Activated CD4-positive, alpha-beta T cell treated with anti-CD3 and anti-CD28 coated beads, Interleukin-2, amount 50 U/mL, for 24 hours (primary cell): ENCODE measurements around the gene DUSP21.
"Not testable (repeated sequence)": the region's sequence is repeated elsewhere in the genome, so short reads cannot be mapped to it uniquely, and the experiment has no call there.

Source experiments
- DNase-seq, 2 donors: peaks; one replicate each; pipeline ENCODE4 v3.0.0-alpha.2; 2020; ENCODE audit warnings: low read depth in 1 of 2, low spot score in 1 of 2

The DUSP21 gene

GRCh38 chrX:44843753-44844152 is at the start of gene DUSP21:
Gene DUSP21 (plus strand): TSS chrX:44844021. CDS start chrX:44844133, 112 bp downstream.
- no peak for DNase-seq

GRCh38 chrX:44795945-44796450 is 47.8 kb upstream of the DUSP21 start:
- DNase-seq = no peak

DNA sequence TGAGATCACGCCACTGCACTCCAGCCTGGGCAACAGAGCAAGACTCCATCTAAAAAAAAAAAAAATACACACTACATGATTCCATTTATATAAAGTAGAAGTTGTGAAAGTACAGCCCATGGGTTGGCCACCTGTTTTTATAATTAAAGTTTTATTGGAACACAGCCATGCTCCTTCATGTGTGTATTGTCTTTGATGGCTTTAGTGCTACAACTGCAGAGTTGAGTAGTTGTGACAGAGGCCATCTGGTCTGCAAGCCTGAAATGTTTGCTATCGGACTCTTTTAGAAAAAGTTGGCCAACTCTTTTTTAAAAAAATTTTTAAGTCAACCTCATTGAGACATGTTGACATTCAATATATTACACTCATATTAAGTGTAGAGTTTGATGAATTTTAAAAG is 41.2 kb upstream of the DUSP21 start:
- DNase-seq = no peak

GRCh38 chrX:44815681-44816080 is 28.1 kb upstream of the DUSP21 start:
- DNase-seq = no peak

DNA sequence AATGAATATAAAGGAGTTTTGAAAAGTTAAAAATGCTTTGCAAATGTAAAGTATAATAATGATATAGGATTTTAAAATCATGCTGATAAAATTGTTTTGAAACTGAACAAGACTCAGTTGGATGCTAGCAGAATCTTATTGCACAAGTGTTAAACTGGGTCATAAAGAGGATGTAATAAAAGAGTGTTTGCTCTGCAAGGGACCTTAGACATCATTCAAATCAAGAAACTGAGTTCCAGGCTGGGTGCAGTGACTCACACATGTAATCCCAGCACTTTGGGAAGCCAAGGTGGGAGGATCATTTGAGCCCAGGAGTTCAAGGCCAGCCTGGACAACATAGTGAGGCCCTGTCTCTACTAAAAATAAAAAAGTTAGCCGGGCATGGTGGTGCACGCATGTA is 27.5 kb upstream of the DUSP21 start:
- DNase-seq = no peak

DNA sequence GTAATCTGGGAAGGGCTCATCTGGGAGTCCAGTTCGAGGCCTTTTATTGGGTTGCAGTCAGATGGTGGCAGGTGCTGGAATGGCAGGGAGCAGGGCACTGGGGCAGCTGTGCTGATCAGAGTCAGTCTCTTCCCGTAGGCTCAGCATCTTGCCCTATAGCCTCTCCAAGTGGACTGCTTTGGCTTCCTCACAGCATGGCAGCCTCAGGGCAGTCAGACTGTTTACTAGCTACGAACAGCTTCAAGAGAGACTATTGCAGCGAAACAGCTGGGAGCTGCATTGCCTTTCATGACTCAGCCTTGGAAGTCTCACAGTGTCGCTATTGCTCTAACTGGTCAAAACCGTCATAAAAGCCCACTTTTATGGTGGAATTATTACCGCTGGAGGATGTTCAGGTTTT is 26.8 kb upstream of the DUSP21 start:
- DNase-seq = no peak

DNA sequence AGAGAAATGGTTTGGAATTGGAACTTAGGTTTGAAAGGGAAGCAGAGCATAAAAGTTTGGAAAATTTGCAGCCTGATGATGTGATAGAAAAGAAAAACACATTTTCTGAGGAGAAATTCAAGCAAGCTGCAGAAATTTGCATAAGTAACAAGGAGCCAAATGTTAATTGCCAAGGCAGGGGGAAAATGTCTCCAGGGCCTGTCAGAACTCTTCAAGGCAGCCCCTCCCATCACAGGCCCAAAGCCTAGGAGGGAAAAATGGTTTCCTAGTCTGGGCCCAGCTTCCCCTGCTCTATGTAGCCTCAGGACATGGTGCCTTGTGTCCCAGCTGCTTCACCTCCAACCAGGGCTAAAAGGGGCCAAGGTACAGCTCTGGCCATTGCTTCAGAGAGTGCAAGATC is 21.2 kb upstream of the DUSP21 start:
- DNase-seq = no peak

DNA sequence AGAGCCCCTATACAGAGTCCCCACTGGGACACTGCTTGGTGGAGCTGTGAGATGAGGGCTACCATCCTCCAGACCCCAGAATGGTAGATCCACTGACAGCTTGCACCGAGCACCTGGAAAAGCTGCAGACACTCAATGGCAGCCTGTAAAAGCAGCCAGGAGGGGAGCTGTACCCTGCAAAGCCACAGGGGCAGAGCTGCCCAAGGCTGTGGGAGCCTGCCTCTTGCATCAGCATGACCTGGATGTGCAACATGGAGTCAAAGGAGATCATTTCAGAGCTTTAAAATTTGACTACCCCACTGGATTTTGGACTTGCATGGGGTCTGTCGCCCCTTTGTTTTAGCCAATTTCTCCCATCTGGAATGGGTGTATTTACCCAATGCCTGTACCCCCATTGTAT is 20.6 kb upstream of the DUSP21 start:
- not testable (repeated sequence) for DNase-seq

DNA sequence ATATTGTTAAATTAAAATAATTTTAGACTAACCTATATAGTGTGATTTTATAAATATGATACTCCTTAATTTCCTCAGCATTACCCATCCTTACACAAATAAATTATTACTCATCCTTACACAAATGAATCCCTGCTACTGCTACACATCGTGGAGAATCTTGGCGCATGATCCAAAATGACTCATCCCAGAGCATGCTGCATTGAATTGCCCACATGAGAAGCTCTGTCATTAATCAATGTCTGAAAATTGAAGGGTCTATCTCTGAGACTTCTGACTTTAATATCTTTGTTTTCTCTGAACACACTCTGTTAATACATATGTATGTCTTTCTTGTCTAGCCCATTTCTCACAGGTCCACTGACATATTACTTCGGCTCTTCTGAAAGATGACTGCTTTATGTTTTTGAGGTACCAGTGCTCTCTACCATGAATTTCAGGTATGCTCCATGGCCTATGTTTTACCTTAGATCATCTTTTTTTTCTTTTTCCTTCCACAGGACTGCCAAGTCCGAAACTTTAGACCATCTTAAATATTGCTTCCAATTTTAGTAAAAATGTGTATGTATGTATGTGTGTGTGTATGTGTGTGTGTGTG is 15.7 kb upstream of the DUSP21 start:
- DNase-seq = no peak

- no peak for DNase-seq
Observed at GRCh38 chrX:44829832-44830231, 14.0 kb upstream of the DUSP21 start.

DNA sequence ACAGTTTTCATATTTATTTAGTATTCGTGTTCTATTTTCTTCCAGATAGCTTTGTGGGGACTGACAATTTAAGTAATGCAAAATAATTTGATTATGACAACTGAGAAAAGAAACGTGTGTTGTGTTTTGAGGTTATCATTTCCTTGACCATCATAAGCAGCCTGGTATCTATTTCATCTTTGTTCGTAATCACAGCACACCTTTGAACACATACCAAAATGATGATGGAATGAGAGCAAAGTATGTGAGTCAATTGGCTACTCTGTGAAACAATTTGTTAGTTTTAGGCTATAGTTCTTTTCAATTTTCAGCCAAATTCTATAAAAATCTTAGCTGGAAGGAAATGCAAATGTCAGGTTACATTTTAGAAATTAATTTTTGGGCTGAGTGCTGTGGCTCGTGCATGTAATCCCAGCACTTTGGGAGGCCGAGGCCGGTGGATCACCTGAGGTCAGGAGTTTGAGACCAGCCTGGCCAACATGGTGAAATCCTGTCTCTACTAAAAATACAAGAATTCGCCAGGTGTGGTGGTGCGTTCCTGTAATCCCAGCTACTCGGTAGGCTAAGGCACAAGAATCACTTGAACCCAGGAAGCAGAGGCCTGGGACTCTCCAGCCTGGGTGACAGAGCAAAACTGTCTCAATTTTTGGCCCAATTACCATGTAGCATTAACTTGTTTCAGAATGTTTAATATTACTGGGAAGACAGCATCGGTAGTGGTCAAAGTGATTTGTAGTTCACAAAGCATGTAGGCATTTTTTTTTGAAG is 1.1 kb upstream of the DUSP21 start:
- DNase-seq = no peak

DNA sequence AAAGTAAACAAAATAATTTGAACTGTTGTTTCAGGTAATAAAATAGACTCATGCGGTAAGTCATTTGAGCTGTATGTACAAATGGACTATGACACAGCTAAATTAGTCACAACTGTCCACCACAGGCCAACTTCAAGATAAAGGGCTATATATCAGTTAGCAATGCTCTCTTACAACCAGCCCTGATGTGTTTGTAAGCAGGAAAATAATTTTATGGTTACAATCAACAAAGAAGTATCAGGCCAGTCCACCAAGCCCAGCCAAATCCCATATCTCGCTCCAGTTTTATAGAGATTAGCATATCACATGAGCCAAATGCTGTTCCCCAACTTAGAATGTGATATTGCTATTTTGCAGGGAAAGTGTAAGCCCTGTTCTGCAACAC is 511 bp upstream of the DUSP21 start:
- DNase-seq = no peak

DNA sequence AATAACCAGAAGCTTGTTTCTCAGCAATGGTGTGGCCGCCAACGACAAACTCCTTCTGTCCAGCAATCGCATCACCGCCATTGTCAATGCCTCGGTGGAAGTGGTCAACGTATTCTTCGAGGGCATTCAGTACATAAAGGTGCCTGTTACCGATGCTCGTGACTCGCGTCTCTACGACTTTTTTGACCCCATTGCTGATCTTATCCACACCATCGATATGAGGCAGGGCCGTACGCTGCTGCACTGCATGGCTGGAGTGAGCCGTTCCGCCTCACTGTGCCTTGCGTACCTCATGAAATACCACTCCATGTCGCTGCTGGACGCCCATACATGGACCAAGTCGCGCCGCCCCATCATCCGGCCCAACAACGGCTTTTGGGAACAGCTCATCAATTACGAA is 383 bp downstream of the DUSP21 start:
- DNase-seq = no peak

DNA sequence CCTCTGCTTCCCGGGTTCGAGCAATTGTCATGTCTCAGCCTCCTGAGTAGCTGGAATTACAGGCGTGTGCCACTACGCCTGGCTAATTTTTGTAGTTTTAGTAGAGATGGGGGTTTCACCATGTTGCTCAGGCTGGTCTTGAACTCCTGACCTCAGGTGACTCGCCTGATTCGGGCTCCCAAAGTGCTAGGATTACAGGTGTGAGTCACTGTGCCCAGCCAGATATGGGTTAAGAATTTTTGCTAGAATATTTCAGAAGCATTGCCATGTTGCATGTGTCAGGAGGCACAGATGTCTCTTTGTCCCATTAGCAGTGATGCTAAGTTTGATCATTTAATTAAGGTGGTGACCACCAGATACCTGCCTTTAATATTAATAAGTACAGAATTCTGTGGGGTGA is 7.1 kb downstream of the DUSP21 start:
- not testable (repeated sequence) for DNase-seq

GRCh38 chrX:44871114-44871645 is 27.4 kb downstream of the DUSP21 start:
- no peak for DNase-seq

DNA sequence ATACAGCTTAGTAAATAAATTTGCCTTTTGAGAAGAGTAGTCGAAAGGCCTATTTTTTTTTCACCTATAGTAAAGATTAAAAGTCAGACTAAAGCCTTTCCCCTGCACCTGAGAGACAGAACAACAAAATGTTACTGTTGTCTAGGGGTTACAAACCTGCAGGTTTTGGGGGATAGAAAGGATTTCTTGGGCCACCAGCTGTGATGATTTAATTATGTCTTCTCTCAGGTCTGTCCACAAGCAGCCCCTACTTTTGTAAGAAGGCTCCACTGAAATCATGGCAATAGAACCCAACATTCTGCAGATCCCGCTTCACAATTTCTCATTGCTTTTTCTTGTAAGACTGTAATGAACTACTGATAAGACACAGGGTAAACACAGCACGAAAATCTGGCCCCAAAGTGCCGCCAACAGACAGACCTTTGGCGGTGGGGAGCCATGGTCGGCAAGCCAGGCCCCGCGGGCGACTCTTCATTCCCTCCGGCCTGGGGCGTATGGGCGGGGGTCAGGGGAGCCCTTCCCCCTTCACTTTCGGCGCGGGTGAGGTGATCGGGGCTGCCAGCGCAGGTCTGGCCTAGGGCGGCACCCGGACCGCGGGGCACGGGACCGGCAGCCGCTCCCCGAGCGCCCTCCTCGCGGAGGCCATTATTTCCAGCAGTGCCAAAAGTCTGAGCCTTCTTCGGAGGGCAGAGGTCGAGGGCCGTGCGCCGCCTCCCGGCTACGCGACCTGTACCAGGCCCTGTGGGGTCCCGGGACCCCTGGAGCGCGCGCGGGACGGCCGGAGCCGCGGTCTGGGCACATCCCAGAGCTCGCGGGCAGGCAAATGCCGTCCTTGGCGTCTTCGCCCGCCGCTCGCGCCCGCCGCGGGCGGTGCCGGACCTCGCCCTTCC is 28.4 kb downstream of the DUSP21 start:
- no peak for DNase-seq

GRCh38 chrX:44872821-44873414 is 29.1 kb downstream of the DUSP21 start, which contains the start of gene KDM6A:
Gene KDM6A (plus strand): TSS chrX:44873188. CDS start chrX:44873552, 364 bp downstream.
- DNase-seq = peak; percentile 79 to 91

DNA sequence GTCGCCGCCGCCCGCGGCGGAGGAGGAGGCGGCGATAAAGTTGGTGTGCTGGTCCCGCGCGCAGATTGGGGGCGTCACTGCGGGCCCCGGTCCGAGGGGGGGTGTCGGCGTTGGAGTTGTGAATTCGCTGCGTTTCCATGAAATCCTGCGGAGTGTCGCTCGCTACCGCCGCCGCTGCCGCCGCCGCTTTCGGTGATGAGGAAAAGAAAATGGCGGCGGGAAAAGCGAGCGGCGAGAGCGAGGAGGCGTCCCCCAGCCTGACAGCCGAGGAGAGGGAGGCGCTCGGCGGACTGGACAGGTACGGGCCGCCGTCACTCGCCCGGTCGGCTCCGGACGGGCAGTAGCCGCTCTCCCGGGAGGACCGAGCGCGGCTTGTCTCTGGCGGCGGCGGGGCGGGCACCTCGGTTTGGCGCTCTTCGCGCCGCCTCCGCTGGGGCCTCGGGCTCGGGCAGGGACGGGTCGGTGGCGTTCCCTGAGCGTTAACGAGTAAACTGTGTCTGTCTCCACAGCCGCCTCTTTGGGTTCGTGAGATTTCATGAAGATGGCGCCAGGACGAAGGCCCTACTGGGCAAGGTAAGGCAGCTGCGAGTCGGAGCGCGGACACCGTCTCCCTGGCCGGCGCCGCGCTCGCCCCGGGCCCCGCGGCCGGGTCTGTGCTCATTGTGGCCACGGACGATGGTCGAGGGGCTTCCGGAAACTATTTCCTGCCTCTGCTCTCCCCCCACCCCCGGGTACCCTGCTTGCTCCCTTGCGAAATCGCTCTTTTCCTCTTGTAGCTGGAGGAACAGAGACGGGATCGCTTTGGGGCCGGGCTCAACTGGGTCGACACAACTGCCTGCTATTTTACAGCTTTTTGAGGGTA is 29.8 kb downstream of the DUSP21 start:
- DNase-seq = peak; percentile 4 to 25

- DNase-seq = peak in 1 of 2 donors; percentile 9
Observed at GRCh38 chrX:44874420-44875184, 30.8 kb downstream of the DUSP21 start.
